Mammary microvascular endothelial cell (primary cell): Measurements from ENCODE around the gene SMAD2. TPM values are rescaled to one million over a fixed set of nuclear protein-coding genes. Genes with fewer than 3 reads are reported as not detected.

Source experiments
- total RNA-seq: library from RNA; depleted of rRNA; stranded (reverse); fragments of >200 nt; gene quantifications from 2 replicates; pipeline ENCODE4 v1.2.3, GENCODE V29; 2015

Gene SMAD2
- total RNA-seq = 82.0 and 91.3 TPM in 2 replicates

GRCh38 chr18:47930199-47930930, at the start of gene SMAD2:
Gene SMAD2 (minus strand): TSS chr18:47930659. CDS start chr18:47896756, 33,903 bp downstream.

